Activated CD8-positive, alpha-beta memory T cell treated with anti-CD3 and anti-CD28 coated beads for 48 hours (primary cell): ENCODE results near the gene LRP8.

ENCODE experiments used
- DNase-seq, 3 experiments: peaks; one replicate each; pipeline ENCODE4 v3.0.0-alpha.2; 2020; ENCODE audit warnings: low read depth in 2 of 3, low spot score in 2 of 3

Gene LRP8

GRCh38 chr1:53340660-53341520 lies 13.0 kb upstream of the LRP8 start:
- DNase-seq = no peak

DNA sequence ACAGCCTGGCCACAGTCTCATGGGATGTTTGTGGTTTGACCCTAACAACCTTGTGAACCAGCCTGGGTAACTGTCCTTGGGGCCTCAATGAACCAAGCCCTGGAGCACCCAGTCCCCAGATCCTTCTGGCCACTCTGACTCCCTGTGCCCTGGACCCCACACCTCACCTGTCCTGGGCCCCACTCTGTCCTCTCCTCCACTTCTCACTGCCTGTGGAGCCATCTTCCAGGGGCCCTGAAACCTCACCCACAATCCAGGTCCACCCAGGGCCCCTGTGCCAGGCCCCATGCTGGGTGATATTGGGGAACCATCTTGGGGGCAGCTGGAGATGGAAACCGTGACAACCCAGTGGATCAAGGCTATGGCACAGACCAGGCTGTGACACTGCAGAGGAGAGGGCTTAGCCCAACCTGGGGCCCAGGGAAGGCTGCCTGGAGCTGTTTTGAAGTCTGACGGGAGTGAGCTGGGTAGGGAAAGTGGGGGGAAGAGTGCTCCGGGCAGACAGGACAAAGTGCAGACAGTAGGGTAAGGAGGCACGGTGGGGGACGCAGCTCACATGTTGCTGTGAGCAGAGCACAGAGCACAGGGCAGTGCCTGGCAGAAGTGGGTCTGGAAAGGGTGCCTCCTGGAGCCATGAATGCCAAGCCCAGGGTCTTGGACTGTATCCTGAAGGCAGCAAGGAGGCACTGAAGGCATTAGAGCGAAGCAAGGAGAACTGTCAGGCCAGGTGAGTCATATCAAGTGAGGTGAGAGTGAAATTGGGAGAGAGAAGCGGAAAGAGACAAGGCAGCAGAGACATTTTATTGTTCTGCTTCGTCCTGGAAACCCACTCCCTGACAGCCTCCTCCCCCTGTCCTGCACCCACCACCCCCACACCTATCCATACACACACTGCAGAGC lies 12.1 kb upstream of the LRP8 start:
- no peak for DNase-seq

DNA sequence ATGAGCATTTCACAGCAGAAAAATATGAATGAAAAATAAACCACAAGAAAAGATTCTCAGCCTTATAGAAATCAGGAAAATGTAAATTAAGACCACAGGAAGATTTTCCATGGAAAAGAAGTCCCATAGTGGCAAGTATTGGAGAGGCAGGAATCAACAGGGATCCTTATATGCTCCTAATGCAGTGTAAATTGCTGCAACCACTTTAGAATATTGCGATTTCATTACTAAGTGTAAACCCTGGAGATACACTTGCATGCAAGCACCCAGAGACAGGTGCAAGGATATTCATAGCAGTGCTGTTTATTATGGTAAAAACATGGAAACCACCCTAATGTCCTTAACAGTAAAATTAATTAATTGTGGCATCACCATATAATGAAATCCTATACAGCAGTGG lies 10.6 kb upstream of the LRP8 start:
- no peak for DNase-seq

DNA sequence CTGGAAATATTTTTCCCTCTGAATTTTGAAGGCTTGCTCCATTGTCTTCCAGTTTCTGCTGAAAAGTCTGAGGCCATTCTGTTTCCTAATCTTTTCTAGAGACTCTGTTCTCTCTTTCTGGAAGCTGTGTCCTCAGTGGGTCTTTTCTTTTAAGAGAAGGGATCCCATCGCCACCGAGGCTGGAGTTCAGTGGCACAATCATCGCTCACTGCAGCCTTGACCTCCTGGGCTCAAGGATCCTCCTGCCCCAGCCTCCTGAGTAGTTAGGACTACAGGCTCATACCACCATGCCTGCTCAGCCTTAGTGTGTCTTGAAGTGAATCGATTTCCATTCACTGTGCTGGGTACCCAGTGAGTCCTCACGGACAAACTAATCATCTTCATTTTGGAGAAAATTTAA lies 9.6 kb upstream of the LRP8 start:
- no peak for DNase-seq

GRCh38 chr1:53336146-53336545 lies 8.3 kb upstream of the LRP8 start:
- DNase-seq = no peak

DNA sequence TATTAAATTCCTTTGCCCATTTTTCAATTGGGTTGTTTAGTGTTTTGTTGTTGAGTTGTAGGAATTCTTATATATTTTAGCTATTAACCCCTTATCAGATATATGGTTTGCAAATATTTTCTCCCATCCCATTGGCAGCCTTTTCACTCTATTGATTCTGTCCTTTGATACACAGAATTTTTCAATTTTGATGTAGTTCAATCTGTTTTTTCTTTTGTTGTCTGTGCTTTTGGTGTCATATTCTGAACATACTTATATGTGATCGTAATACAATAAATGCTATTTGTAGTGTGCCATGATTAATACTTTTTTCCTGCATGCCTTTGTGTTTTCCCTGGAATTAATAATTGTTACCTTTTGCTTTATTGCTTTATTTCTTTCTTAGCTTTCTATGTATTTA lies 7.8 kb upstream of the LRP8 start:
- no peak for DNase-seq

DNA sequence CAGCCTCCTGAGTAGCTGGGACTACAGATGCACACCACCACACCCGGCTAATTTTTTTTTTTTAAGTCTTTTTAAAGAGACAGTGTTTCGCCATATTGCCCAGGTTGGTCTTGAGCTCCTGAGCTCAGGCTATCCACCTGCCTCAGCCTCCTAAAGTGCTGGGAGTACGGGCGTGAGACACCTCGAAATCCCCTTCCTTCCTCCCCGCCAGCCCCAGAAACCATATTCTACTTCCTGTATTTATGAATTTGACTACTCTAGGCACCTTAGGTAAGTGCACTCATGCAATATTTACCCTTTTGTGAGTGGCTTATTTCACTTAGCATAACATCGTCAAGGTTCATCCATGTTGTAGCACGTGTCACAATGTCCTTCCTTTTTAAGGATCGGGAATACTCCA lies 6.9 kb upstream of the LRP8 start:
- no peak for DNase-seq

DNA sequence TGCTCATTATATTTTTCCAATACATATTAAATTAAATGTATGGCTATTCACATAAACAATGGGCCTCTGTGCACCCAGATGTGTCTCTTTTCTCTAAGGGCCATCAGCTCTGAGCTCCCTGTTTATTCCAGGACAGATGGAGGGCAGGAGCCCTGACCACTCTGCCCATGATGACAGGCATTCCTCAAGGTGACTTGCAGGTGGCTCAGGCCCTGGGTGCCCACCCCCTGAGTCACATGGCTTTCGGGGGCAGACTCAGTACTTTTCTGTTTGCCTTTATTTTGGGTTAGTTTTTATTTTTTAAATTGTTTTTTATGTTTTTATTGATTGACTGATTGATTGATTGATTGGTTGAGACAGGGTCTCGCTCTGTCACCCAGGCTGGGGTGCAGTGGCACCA lies 6.4 kb upstream of the LRP8 start:
- no peak for DNase-seq

DNA sequence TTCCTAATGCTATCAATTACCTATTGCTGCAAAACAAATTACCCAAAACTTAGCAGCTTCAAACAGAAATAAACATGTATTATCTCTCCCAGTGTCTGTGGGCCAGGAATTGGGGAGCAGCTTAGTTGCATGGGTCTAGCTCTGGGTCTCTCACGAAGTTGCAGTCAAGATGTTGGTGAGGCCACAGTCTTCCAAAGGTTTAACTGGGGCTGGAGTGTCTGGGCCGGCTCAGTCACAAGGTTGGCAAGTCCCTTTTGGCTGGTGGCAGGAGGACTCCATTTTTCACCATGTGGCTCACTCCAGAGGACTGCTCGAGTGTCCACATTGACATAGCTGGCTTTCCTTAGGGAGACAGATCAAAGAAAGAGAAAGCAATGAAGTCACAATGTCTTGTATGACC lies 5.0 kb upstream of the LRP8 start:
- DNase-seq = no peak

DNA sequence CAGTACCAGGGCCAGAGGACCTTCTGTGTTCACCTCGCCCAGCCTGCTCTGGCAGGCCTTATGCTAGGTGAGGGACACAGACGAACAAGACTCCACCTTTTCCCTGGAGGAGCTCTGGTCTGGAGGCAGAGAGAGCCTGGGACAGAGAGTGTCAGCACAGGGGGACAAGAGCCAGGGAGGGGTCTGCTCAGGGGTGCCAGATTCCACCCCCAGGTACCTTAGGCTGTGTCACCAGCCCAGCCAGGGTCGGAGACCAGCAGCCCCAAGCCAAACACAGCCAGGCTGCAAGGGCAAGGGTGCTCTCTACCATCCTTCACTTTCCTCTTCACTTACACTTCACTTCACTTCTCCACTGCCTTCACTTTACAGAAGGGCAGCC lies 4.3 kb upstream of the LRP8 start:
- no peak for DNase-seq

GRCh38 chr1:53331446-53332185 lies 3.7 kb upstream of the LRP8 start:
- no peak for DNase-seq

- no peak for DNase-seq
Observed at GRCh38 chr1:53330819-53331218, 2.9 kb upstream of the LRP8 start.

GRCh38 chr1:53328541-53329499 lies 950 bp upstream of the LRP8 start:
- DNase-seq = no peak

DNA sequence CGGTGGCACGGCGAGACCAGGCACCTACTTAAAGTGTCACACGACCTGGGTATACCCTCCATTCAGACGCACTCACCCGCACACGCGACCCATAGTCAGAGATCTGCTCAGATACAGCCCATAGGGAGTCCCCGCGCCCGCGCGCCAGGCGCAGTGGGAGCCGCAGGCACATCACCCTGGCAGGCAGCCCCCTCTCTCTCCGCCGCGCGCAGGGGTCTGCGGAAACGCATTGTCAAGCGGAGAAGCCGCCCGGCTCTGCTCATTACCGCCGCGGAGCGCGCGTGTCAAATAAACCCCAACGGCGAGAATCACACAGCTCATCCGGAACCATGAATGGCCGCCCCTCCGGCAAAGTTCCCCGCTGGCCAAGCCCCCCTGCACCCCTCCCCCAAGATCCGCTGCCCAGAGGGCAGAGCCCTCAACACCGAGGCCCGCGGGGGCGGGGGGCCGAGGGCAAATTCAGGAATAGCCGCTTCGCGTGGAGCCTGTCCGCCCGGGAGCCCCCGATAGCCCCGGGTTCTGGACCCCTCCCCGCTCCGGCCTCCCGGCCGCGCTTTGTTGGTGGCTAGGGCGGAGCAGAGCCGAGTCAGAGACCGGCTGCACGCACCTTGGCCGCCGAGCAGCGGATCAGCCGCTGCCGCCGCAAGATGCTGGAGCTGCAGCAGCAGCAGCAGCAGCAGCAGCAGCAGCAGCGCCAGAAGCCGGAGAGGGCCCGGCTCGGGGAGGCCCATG lies 522 bp downstream of the LRP8 start:
- peak; percentile 31 to 47 (median 45) for DNase-seq

DNA sequence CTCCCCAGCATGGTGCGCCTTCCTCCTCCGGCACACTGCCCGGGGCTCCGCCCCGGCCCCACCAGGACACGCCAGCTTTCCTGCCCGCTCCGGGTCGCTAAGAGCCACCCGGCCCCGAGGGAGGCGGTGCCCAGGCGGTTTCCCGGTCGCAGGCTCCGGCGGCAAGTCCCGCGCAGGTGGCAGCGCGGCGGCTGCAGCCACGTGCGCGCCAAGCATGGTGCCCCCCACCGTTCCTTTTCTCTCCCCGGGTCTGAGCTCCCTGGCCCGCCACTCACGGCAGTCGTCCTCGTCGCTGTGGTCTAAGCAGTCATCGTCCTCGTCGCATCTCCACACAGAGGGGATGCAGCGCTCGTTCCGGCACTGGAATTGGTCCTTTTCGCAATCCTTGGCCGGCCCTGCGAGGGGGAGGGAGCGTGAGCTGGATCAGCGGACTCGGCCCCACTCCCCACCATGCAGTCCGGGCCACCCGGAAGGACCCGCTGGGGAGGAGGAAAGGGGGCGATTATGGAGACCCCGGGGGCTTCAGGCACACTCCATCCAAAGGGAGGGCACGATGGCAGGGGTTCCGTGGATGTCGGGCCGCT lies 1.2 kb downstream of the LRP8 start:
- DNase-seq = peak; percentile 20 to 37 (median 25)

DNA sequence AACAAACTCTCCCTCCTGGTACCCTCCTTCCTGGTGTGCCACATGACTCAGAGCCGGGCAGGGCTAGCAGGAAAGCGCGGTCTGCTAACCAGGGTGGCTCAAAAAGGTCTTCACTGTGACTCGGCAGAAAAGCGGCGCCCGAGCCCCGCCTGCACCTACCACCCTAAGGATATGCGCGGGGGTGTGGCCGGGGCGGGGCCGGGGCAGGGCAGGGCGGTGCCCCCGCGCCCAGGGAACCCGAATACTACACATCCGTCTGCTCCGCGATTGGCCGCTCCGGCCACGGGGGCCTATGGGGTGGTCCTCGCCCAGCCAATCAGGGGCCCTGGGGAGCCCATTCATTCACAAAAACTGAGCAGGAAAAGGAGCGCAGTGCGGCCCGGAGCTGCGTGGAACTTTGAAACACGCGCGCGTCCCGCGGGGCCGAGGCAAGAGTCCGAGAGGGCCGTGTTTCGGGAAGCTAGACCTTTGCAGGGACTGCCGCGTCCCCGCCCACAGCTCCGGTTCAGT lies 1.7 kb downstream of the LRP8 start:
- peak; percentile 82 to 96 (median 88) for DNase-seq

- no peak for DNase-seq
Observed at GRCh38 chr1:53325326-53326087, 2.4 kb downstream of the LRP8 start.

GRCh38 chr1:53324728-53325297 lies 3.1 kb downstream of the LRP8 start:
- DNase-seq = no peak
